ENCODE data around the gene ERCC1.

ERCC1 gene

DNA sequence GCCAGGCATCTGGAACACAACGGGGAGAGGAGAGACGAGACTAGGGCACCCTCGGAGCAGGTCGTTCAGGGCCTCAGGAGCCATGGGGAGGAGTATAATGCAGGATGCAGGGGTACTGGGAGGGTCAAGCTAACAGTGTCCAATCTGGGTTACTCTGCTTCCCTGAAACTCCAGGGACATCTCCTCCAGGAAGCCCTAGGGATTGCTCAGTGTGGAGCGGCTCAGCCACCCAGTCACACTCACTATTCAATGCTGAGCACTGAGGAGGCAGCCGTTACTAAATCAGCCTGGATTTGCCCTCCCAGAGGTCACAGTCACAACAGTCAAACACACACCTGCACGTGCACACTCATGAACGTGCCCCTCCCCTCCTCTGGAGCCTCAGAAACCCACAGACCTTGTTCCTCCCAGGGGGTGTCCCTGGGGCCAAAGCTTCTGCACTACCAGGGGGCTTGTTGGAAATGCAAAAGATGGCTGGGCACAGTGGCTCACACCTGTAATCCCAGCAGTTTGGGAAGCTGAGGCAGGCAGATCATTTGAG, 37.2 kb upstream of the ERCC1 start:
- no peaks in the 10 kb centered on the region for H3F3A ChIP-seq (ENCODE audit: insufficient read depth)
- no peaks in the 10 kb centered on the region for H3K9me2 ChIP-seq (replicated peaks; ENCODE audit: insufficient read depth, low read length)
- no peak overlapping the region for H3K4me3 ChIP-seq (ENCODE audit: insufficient read depth, low read length, poor library complexity, severe bottlenecking)
- no peaks in the 10 kb centered on the region for H4K20me1 ChIP-seq (ENCODE audit: low read depth, low read length)
- H3K9me3 ChIP-seq (ENCODE audit: insufficient read depth, low read length): no peaks in the 10 kb centered on the region
- H3K27ac ChIP-seq (ENCODE audit: low read depth, low read length): no peak overlapping the region
- no peaks in the 10 kb centered on the region for H3K36me3 ChIP-seq (ENCODE audit: low read length)
- H3K27me3 ChIP-seq (ENCODE audit: low read length): no peaks in the 10 kb centered on the region
- H3K9ac ChIP-seq (ENCODE audit: low read length): no peak overlapping the region
- no peak overlapping the region for H2AFZ ChIP-seq (ENCODE audit: low read depth, low read length, severe bottlenecking)
- H3K4me2 ChIP-seq (ENCODE audit: low read depth, low read length, poor library complexity, severe bottlenecking): no peak overlapping the region
- no peaks in the 10 kb centered on the region for H3K79me2 ChIP-seq (ENCODE audit: insufficient read depth, low read length)
- no peak for TF ChIP-seq EZH2phosphoT487 (conservative IDR thresholded peaks at IDR 0.05; ENCODE audit: low read length)
- TF ChIP-seq, protein P1, sequence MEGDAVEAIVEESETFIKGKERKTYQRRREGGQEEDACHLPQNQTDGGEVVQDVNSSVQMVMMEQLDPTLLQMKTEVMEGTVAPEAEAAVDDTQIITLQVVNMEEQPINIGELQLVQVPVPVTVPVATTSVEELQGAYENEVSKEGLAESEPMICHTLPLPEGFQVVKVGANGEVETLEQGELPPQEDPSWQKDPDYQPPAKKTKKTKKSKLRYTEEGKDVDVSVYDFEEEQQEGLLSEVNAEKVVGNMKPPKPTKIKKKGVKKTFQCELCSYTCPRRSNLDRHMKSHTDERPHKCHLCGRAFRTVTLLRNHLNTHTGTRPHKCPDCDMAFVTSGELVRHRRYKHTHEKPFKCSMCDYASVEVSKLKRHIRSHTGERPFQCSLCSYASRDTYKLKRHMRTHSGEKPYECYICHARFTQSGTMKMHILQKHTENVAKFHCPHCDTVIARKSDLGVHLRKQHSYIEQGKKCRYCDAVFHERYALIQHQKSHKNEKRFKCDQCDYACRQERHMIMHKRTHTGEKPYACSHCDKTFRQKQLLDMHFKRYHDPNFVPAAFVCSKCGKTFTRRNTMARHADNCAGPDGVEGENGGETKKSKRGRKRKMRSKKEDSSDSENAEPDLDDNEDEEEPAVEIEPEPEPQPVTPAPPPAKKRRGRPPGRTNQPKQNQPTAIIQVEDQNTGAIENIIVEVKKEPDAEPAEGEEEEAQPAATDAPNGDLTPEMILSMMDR (IDR thresholded peaks at IDR 0.05; ENCODE audit: insufficient read depth, low read length, poor library complexity, severe bottlenecking): no peak

DNA sequence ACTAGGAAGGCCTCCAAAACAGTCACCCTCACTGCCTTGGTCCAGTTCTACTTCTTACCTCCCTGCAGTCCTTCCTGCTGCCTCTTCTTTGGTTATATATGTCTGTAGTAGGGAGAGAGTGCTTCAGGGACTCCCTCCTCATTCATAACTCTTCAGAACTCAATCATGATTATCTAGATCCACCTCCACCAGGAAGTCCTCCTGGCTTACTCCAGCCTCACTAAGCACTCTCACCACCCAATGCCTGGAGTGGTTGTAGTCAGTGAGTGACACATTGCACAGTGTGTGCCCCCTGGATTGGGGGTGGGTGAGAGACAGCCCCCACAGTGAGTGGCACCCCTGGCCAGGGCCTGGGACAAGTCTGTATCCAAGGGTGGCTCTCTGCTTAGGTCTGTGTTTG, 34.1 kb upstream of the ERCC1 start:
- no peaks in the 10 kb centered on the region for H3K79me2 ChIP-seq (ENCODE audit: insufficient read depth, low read length)
- TF ChIP-seq EZH2phosphoT487 (conservative IDR thresholded peaks at IDR 0.05; ENCODE audit: low read length): no peak
- TF ChIP-seq, protein P1 (IDR thresholded peaks at IDR 0.05; ENCODE audit: insufficient read depth, low read length, poor library complexity, severe bottlenecking): no peak
- H3K36me3 ChIP-seq (ENCODE audit: low read length): no peaks in the 10 kb centered on the region
- no peak overlapping the region for H3K4me3 ChIP-seq (ENCODE audit: insufficient read depth, low read length, poor library complexity, severe bottlenecking)
- no peaks in the 10 kb centered on the region for H3F3A ChIP-seq (ENCODE audit: insufficient read depth)
- H3K27ac ChIP-seq (ENCODE audit: low read depth, low read length): no peak overlapping the region
- no peaks in the 10 kb centered on the region for H3K9me3 ChIP-seq (ENCODE audit: insufficient read depth, low read length)
- H4K20me1 ChIP-seq (ENCODE audit: low read depth, low read length): no peaks in the 10 kb centered on the region
- no peak overlapping the region for H3K9ac ChIP-seq (ENCODE audit: low read length)
- H3K27me3 ChIP-seq (ENCODE audit: low read length): no peaks in the 10 kb centered on the region
- H3K4me2 ChIP-seq (ENCODE audit: low read depth, low read length, poor library complexity, severe bottlenecking): no peak overlapping the region
- H3K9me2 ChIP-seq (replicated peaks; ENCODE audit: insufficient read depth, low read length): no peaks in the 10 kb centered on the region
- no peak overlapping the region for H2AFZ ChIP-seq (ENCODE audit: low read depth, low read length, severe bottlenecking)

GRCh38 chr19:45456500-45456815, 32.7 kb upstream of the ERCC1 start:
- H3K79me2 ChIP-seq (ENCODE audit: insufficient read depth, low read length): no peaks in the 10 kb centered on the region
- no peak overlapping the region for H2AFZ ChIP-seq (ENCODE audit: low read depth, low read length, severe bottlenecking)
- no peak overlapping the region for H3K4me2 ChIP-seq (ENCODE audit: low read depth, low read length, poor library complexity, severe bottlenecking)
- TF ChIP-seq, protein P1 (IDR thresholded peaks at IDR 0.05; ENCODE audit: insufficient read depth, low read length, poor library complexity, severe bottlenecking): no peak
- no peak for TF ChIP-seq EZH2phosphoT487 (conservative IDR thresholded peaks at IDR 0.05; ENCODE audit: low read length)
- H3K27ac ChIP-seq (ENCODE audit: low read depth, low read length): no peak overlapping the region
- no peaks in the 10 kb centered on the region for H3K9me3 ChIP-seq (ENCODE audit: insufficient read depth, low read length)
- no peaks in the 10 kb centered on the region for H4K20me1 ChIP-seq (ENCODE audit: low read depth, low read length)
- no peaks in the 10 kb centered on the region for H3K36me3 ChIP-seq (ENCODE audit: low read length)
- H3K9me2 ChIP-seq (replicated peaks; ENCODE audit: insufficient read depth, low read length): no peaks in the 10 kb centered on the region
- no peaks in the 10 kb centered on the region for H3K27me3 ChIP-seq (ENCODE audit: low read length)
- H3K4me3 ChIP-seq (ENCODE audit: insufficient read depth, low read length, poor library complexity, severe bottlenecking): no peak overlapping the region
- H3K9ac ChIP-seq (ENCODE audit: low read length): no peak overlapping the region
- 0 out of 2 replicates have a peak, but pooled peaks cover under 1% of the 10 kb centered on the region for H3F3A ChIP-seq (ENCODE audit: insufficient read depth)
